IPS-18c (cell line): ENCODE data around the gene SOX5.

Source experiments
- H3K4me3 ChIP-seq: 2 replicates; pipeline ENCODE4 v1.7.0; 2013; ENCODE audit warnings: low read depth, mild to moderate bottlenecking, low read length, moderate library complexity; ENCODE audit not compliant: insufficient read depth
- H3K9me3 ChIP-seq: one replicate; pipeline ENCODE4 v1.6.1; 2013; ENCODE audit warnings: mild to moderate bottlenecking, low read length, moderate library complexity; ENCODE audit not compliant: control insufficient read depth, insufficient read depth

SOX5 gene

DNA sequence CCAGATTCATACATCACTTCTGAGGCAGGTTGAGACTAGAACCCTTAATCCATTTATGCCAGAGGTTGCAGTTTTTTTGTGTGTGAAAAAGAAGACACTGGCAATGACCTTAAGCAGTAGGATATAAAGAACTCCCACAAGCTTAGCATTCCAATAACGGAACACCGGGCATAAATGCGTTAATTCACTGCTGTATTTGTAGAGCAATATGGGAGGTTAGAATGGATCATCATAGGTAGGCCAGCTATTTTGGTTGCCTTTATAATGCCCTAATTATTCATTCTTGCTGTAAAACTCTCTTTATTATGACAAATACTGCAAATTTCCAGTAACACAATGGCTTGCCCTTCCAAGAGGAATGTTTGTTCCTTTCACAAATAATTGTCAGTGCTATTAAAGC lies 322.7 kb downstream of the SOX5 start:
- Histone ChIP-seq H3K9me3 (no peaks in the 10 kb centered on the region), H3K4me3 (no peak overlapping the region)

DNA sequence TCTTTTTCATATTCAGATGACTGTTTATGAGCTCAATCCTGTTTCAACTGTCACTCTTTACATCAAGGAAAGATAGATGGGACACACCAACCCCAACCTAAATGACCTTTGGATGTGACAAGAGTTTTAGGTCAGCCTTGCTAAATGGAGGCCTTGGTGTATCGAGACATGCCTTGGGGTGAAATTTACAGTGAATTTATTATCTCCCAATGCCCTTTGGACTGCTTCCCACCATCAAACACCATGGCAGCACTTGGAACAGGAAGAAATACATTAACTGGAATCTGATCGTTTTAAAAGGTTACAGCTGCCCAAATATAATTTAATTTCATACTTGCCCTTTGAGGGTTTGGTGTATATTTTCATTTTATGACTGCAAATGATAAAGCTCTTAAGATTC lies 327.6 kb downstream of the SOX5 start:
- no peak overlapping the region for H3K4me3 ChIP-seq
- H3K9me3 ChIP-seq: no peaks in the 10 kb centered on the region

DNA sequence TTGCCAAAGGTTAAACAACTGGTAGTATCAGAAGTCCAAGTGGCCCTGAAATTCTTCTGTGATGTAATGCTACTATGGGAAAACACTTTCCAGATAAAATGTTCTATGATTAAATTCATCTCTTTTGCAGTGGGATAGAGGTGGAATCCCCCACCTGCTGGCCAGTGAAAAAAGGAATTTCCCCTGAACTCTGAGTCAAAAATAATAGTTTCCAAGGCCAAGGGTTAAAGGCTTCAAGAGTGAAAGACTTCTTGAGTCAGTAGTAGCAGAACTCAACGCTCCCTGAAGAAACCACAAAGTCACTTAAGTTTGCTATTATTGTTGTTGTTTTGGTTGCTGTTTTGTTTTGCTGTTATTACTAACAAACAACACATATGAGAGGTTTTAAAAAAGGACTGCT lies 330.8 kb downstream of the SOX5 start:
- H3K4me3 ChIP-seq: no peak overlapping the region
- H3K9me3 ChIP-seq: no peaks in the 10 kb centered on the region

DNA sequence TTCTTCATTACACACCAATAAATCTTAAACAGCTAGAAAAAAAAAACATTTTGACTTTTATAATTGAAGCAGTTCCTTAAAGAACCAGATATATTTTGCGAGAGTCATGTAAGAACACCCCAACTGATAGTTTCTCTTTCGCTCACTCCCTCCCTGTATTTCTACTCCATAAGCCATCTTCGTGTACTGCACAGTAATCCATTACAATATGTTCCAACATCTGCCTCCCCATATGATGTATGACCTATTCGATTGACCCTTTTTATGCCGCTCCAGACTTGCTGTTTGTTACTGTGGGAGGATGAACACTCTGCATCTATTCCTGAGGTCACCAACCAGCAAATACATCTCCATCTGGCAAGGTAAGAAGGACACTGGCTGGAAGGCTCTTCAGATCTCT lies 331.7 kb downstream of the SOX5 start:
- Histone ChIP-seq H3K4me3 (no peak overlapping the region), H3K9me3 (no peaks in the 10 kb centered on the region)

DNA sequence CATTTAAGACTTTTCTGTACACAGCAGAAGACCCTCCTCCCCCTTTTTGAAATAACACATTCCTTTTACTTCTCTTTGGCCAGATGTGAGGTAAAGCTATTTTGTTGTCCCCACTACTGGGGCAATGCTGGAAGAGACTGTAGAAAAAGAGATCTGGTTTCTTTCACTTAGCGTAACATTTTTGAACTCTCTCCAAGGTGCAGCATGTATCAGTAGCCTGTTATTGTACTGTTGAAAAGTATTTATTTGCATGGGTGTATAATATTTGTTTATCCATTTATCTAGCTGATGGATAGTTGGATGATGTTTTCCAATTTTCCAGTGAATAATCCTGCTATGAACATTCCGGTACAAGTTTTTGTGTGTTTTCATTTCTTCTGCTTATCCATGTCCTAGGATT lies 335.2 kb downstream of the SOX5 start:
- Histone ChIP-seq H3K4me3 (no peak overlapping the region), H3K9me3 (no peaks in the 10 kb centered on the region)

DNA sequence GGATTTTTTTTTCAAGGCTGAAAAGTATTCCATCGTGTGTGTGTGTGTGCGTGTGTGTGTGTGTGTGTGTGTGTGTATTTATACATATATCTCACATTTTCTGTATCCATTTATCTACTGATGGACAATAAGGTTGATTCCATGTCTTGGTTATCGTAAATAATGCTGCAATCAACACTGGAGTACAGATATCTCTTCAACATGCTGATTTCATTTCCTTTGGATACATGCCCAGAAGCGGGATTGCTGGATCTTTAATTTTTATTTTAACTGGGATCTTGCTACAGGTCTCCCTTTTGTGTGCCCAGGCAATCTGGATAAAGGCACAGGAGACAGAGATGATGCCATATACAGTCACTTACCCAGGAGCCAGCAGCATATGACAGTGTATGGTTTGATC lies 338.1 kb downstream of the SOX5 start:
- Histone ChIP-seq H3K4me3 (no peak overlapping the region), H3K9me3 (no peaks in the 10 kb centered on the region)

DNA sequence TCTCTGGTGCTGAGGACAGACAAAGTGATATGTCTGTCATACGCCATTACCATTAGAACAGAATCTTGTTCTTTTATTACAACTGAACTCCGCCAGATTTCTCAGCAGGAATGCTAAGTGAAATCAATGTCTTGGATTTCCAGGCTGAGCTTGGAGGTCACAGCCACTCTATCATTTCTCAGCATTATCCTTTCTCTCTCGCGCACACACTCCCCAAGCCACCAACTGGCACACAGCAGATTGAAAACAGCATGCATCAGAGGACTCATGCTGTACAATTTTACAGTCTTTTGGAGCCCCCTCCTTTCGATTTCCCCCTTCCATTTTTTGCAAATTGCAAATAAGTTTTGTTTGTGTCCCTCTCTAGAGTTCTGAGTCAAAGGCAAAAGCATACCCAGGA lies 348.6 kb downstream of the SOX5 start:
- H3K4me3 ChIP-seq: no peak overlapping the region
- H3K9me3 ChIP-seq: no peaks in the 10 kb centered on the region

DNA sequence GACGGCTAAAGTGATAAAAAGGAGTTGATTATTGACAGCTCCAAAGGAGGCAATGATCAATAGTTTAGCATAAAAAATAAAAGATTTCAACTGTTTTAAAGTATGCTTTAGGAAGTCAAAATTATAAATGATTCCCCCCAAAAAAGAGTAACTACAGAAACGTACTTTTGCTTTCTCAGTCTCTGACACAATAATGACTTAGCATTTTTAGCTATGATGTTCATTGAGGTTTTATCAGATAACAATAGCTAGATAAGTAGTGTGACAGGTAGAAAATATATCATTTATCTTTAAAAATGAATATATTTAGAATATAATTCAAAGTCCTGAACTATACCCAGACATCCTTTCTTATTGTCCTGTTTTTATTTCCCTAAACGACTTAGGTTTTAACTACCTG lies 352.9 kb downstream of the SOX5 start:
- Histone ChIP-seq H3K4me3 (no peak overlapping the region), H3K9me3 (no peaks in the 10 kb centered on the region)

DNA sequence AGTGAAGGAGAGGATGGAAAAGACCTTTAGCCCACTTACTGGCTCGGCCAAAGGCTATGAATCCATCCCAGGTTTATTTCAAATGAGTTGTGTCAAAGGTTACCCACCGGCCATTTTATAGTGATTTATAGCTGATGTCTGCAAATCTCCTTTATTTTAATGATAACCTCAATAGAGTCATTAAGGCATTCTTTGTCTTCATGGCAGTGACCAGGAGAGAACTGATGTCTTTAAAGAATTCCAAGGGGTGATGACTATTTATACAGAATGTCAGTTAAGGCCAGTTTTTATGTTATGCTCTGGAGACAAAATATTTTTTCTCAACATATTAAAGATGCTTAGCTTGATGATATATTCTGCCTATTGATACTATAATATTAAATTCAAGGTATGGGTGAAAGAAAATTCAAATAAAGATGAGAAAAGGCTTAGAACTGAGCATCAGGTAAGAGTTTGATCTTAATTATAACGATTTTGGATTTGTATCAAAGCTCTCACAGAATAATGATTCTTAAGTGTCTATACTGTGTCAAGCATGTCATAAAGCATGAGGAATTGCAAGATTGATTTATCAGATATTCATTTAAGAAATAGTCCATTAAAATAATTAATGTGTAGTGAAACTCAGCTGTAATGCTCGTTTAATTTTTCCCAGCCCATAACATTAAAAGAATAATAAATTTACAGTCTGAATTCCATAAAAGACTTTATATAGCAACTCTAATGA lies 361.5 kb downstream of the SOX5 start:
- H3K4me3 ChIP-seq: no peak overlapping the region
- H3K9me3 ChIP-seq: no peaks in the 10 kb centered on the region

DNA sequence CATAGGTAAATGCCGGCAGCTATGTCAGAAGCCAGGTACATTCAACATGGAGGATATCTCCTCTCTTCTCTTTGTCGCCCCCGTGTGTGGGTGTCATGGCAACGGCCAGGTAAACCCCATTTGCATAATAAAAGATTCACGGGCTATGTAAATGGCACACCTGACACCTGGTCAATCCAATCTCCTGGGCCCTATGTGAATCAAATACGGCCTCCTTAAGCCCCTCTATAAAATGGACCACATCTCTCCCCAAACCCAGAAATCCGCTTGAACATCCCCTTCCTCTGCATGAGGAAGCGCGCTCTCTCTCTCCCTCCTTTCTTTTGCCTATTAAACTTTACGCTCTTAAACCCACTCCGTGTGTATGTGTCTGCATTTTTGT lies 363.7 kb downstream of the SOX5 start:
- H3K9me3 ChIP-seq: no peaks in the 10 kb centered on the region
- H3K4me3 ChIP-seq: no peak overlapping the region

DNA sequence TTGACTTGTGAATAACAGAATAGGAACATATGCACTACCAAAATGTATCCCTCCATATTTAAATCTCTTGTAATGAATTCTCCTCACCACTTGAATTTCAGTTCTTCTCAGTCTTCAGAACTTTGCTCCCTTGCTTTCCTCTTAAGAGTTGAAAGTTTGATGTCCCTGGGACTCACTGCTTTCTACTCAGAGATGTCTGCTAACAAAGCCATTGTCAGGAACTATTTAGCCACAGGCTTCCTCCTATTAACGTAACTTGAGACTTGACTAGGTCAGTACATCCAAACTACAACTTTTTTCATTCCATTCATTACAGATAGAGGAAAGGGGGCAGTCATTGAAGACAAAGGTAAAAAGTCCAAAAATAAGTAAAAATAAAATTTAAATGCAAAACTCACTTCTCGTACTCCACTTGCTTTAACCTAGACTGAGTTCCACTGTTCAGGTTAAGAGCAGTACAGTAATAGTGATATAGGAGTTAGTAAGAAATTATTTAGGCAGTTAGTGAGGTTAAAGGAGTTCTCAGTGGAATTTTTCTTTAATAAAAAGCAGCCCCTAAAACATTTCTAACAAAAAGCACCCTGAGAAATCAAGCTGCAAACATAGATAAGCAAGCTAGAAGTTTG lies 364.2 kb downstream of the SOX5 start:
- no peak overlapping the region for H3K4me3 ChIP-seq
- H3K9me3 ChIP-seq: no peaks in the 10 kb centered on the region

DNA sequence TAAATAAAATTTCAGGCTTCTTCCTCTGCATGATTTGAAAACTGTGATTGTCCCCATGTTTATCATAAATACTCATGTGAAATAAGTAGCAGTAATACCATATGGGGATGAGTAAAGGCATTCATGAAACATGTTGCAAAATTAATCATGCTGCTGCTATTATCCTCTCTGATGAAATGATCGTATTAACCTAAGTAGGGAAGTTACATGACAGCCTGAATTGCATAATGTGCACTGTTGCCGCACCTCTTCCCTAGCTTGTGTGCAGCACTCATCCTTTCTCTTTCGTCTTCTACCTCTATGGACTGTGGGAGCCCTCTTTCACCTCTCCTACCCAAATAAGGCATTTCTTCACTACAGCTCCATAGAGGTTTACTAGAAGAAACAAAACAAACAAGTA lies 367.6 kb downstream of the SOX5 start:
- Histone ChIP-seq H3K9me3 (no peaks in the 10 kb centered on the region), H3K4me3 (no peak overlapping the region)

DNA sequence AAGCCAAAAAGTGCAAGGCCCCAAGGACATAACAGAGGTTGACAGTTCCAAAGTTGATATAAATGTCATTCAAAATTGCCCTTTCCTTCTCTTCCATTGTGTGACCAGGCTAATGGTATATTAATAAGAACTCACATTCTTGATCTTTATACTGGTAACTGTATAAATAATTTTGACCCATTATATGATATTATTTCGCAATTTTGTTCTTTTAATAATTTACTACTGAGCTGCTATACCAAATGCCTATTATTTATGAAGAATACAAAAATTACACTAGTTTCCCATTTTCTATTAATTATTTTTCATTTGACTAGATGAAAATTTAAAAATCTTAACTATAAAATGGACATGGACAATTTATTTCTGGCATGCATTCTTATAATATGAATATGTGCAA lies 370.2 kb downstream of the SOX5 start:
- Histone ChIP-seq H3K4me3 (no peak overlapping the region), H3K9me3 (no peaks in the 10 kb centered on the region)

DNA sequence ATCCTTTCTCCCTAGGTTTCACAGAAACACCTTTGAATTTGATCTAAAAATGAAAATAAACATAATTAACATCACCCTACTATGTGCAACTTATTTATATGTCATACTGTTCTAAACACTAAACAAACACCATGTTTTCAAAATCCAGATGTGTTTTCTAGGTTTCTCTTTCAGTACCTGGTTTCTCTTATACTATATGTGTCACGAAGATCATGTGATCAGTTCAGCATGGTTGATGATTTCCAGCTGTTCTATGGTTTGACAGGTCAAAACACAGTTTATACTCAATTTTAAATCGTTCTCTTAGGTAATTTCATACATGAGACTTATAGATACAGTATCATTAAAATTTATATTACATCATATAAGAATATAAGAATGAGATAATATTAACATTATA lies 373.1 kb downstream of the SOX5 start:
- Histone ChIP-seq H3K9me3 (no peaks in the 10 kb centered on the region), H3K4me3 (no peak overlapping the region)

DNA sequence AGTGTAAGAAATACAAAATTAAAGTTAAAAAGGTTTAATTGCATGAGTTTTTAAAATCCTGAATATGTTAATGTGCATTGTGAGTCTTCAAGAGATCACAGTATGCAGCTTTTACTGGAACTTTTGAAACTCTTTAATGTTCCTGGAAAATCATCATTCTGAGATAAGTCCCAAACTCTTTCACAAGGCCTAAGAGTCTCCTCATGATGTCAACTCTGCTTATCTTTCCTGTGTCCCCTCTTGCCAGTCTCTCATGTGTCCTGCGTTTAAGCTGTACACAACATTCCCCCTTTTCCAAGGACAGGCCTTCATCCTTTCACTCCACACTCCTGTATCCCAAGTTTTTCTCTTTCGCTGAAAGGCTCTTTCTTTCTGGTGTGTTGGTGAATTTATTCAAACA lies 380.1 kb downstream of the SOX5 start:
- H3K4me3 ChIP-seq: no peak overlapping the region
- no peaks in the 10 kb centered on the region for H3K9me3 ChIP-seq

DNA sequence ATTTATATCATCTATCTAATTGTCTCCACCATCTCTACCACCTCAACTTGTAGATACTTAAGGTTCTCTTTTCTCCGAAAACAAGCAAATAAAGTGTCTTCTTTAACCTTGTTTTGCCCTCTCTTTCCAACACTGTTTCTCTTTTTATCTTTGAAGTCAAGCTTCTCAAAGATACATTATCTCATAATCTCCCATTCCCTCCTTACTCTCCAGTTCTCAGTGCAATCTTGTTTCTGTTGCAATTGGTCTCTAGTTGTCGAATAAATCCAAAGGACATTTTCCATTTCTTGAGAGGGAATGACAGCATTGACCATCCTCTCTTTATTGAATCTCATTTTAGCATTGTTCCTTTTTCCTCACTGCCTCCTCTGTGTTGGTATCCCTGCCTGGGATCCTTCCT lies 383.3 kb downstream of the SOX5 start:
- no peaks in the 10 kb centered on the region for H3K9me3 ChIP-seq
- no peak overlapping the region for H3K4me3 ChIP-seq

DNA sequence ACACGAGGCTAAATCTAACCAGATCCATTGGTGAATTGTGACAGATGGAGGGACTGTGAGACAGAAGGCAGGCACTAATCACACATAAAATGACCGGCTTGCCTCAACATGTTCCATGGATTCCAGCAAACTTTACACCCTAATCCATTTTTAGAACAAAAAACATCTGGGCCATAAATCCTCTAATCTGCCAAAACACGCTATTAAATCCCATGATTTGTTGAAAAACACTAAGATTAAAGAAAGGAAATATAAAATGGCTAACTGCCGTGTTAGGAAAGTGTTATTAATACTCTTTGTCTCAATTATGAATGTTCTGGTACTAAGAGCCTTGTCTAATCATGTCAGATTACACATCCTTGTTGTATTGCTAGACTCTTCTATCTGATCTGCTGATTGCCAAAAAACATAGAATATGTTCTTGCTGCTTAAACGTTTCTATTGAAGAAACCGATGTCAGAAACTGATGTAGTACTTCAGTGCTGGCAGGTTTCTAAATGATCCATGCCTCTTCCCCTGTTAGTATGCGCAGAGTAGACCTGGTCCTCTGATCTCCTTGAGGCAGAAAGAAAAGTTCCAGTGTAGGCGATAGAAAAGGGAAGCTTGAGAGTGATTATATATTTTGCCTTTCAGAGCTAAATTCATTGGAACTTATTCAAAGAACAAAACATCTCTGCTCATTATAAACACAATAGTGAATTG lies 384.9 kb downstream of the SOX5 start:
- no peaks in the 10 kb centered on the region for H3K9me3 ChIP-seq

More for the DNA sequence above, 384.9 kb downstream of the SOX5 start:
- H3K4me3 ChIP-seq: no peak overlapping the region
